ENCODE data around the gene RGS19. TPM values are rescaled to one million over a fixed set of nuclear protein-coding genes. Genes with fewer than 3 reads are reported as not detected.

Gene RGS19
- total and polyA plus RNA-seq, 8 donors: 3.2 to 11.9 (median 5.7) TPM

DNA sequence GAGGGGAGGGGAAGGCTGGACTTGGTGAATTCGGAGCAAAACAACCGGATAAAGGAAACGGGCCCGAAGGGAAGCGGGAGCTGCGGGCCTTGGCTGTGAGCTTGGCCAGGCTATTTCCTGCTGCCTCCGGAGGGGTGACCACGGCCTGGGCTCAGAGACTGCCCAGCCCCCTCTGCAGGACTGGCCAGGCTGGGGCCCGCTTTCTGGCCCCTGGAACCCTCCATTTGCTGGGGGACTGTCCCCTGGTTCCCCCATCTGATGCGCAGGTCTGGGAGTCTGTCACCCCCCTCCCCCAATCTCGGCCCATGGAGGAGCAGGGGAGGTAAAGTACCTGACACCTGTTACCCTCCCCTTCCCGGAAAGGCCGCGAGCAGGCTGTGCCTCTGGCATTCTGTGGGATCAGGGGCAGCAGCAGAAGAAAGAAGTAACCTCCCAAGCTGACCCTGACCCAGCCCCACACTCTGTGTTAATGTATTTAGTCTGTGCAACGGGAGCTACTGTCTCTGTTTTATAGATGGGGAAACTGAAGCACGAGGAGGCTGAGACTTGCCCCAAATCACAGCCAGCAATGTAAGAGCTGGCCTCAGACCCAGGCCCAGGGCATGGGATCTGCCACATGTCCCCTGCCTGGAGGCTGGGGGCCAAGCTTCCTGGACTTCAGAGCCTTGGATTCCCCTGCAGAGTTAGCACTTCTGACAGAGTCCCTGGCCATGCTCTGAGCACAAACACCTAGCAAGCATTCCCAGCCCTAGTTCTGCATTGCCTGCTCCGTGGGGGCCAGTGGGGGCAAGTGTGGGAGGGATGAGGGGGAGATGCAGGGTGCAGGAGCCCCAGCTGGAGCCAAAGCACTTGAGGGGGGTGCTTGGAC is 39.8 kb downstream of the RGS19 start:
- TF ChIP-seq, protein P1, sequence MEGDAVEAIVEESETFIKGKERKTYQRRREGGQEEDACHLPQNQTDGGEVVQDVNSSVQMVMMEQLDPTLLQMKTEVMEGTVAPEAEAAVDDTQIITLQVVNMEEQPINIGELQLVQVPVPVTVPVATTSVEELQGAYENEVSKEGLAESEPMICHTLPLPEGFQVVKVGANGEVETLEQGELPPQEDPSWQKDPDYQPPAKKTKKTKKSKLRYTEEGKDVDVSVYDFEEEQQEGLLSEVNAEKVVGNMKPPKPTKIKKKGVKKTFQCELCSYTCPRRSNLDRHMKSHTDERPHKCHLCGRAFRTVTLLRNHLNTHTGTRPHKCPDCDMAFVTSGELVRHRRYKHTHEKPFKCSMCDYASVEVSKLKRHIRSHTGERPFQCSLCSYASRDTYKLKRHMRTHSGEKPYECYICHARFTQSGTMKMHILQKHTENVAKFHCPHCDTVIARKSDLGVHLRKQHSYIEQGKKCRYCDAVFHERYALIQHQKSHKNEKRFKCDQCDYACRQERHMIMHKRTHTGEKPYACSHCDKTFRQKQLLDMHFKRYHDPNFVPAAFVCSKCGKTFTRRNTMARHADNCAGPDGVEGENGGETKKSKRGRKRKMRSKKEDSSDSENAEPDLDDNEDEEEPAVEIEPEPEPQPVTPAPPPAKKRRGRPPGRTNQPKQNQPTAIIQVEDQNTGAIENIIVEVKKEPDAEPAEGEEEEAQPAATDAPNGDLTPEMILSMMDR (IDR thresholded peaks at IDR 0.05): no peak
- FAIRE-seq (no peak), ATAC-seq (peak; percentile 33 to 50 (median 45)), DNase-seq (peak in 2 of 6 donors; percentile 54 to 67)
- Histone ChIP-seq H3K27ac (peak overlapping the region; percentile 48 to 70 (median 60)), H3K9me3 (no peaks in the 10 kb centered on the region), H3K36me3 (no peaks in the 10 kb centered on the region), H3K4me1 (peaks cover 0 to 5% (median 0%) of the 10 kb centered on the region in 3 donors), H3K4me3 (peak overlapping the region in 3 of 4 donors; percentile 38 to 65 (median 40)), H3K27me3 (no peaks in the 10 kb centered on the region)
- intact Hi-C loops (cut with DNase I): loop anchor here in 1 of 3 donors (10.0 kb wide), 1 partner anchor 85 kb away; no protein-coding TSS in a partner anchor
- 14 to 20% methylated on average over 16 to 17 of the region's 17 CpGs for WGBS, 2 donors

DNA sequence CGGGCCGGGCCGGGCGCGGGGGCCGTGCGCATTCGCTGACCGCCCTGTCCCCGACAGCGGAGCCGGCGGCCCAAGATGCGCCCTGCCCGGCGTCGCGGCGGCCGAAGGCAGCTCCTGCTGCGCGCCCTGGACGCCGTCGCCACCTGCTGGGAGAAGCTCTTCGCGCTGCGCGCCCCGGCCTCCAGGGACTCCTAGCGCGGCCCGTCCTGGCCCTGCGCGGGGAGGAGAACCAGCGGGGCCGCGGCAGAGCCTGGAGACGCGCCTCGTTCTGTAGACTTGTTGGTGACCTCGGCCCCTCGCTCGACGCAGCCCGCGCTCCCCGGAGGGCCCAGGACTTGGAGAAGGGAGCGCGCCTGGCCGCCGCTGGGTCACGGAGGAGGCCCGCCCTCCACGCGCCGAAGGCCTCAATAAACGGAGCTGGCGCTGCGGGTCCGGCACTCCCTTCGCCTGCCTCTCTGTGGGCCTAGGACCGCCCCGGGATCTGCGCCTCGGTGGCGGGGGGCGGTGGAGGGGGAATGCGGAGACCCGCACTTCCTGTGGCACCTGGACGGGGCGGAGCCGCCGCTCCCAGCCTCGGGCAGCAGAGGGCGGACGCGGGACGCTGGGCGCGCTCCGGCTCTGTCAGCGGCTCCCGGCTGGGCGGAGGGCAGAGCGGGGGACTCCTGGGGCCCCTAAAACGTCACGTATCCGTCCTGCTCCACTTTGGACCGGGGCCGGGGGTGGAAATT is 40.6 kb downstream of the RGS19 start:
- peak; percentile 90 to 94 (median 92) for ATAC-seq
- H3K27me3 ChIP-seq: no peaks in the 10 kb centered on the region
- no peaks in the 10 kb centered on the region for H3K36me3 ChIP-seq
- peaks cover 0 to 5% (median 0%) of the 10 kb centered on the region in 3 donors for H3K4me1 ChIP-seq
- DNase-seq: peak; percentile 68 to 93 (median 84)
- no peaks in the 10 kb centered on the region for H3K9me3 ChIP-seq
- TF ChIP-seq, protein P1 (IDR thresholded peaks at IDR 0.05): peak; percentile 42 to 62 (median 48)
- WGBS, 2 donors: 1% methylated on average over 67 to 91 of the region's 91 CpGs
- no peak for FAIRE-seq
- intact Hi-C loops (cut with DNase I): loop anchor here in 1 of 3 donors (10.0 kb wide), 1 partner anchor 86 kb away; no protein-coding TSS in a partner anchor
- peak overlapping the region; percentile 6 to 65 (median 39) for H3K4me3 ChIP-seq
- H3K27ac ChIP-seq: peak overlapping the region; percentile 48 to 70 (median 60)

DNA sequence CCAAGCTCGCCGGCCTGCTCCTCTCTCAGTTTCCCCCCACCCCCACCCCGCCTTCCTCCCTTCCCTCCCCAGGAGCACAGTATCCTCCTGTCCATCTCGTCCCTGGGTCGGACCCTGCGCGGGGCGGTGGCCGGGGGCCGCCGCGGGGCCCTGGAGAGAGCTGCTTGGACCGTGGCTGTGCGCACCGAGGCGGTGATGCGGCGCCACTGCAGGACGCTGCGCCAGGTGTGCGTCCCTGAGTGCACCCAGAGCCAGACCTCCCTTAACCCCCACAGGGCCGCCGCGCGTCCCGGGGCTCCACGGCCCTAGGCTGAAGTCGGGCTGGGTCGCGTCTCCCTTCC is 41.1 kb downstream of the RGS19 start:
- ATAC-seq (peak; percentile 17 to 56 (median 22)), DNase-seq (peak in 2 of 6 donors; percentile 47 to 84), FAIRE-seq (no peak)
- H3K9me3 ChIP-seq: no peaks in the 10 kb centered on the region
- peaks cover 0 to 2% (median 0%) of the 10 kb centered on the region in 3 donors for H3K36me3 ChIP-seq
- peak overlapping the region; percentile 6 to 65 (median 39) for H3K4me3 ChIP-seq
- peaks cover 0 to 5% (median 0%) of the 10 kb centered on the region in 3 donors for H3K4me1 ChIP-seq
- peak overlapping the region; percentile 48 to 70 (median 60) for H3K27ac ChIP-seq
- WGBS, 2 donors: 2 to 3% methylated on average over 17 to 30 of the region's 30 CpGs
- TF ChIP-seq, protein P1 (IDR thresholded peaks at IDR 0.05): no peak
- H3K27me3 ChIP-seq: no peaks in the 10 kb centered on the region
- intact Hi-C loops (cut with DNase I): loop anchor here in 1 of 3 donors (10.0 kb wide), 1 partner anchor 87 kb away; no protein-coding TSS in a partner anchor

DNA sequence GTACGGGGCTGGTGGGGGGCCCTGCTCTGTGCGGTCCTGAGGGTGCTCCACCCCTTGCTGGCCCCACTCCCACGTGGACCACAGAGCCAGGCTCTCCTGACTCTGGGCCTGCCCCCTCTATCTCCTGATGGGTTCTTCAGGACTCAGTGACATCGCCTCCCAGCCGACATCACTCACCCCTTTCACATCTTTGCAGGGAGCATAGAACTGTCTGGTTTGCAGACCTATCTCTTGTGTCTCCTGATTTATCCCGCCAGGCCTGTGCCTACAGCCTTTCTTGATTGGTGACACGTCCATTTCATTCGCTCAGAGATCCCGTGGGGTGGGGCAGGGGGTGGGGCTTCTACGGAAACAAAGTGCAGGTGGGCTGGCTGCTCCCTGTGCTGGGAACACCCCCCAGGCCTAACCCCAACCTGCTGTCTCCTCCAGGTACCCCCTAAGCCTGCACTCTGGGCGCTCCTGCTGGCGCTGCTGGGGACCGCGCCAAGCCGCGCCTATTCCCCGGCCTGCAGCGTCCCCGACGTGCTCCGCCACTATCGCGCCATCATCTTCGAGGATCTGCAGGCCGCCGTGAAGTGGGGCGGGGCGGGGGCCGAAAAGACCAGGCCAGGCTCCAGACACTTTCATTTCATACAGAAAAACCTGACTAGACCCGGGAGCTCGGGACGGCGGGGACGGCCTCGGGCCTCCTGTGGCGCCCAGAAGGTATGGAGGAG is 41.7 kb downstream of the RGS19 start:
- Histone ChIP-seq H3K27ac (no peak overlapping the region), H3K9me3 (no peaks in the 10 kb centered on the region), H3K4me1 (peaks cover 0 to 5% (median 0%) of the 10 kb centered on the region in 3 donors), H3K27me3 (no peaks in the 10 kb centered on the region), H3K36me3 (peaks cover 0 to 5% (median 0%) of the 10 kb centered on the region in 3 donors), H3K4me3 (peak overlapping the region in 1 of 4 donors; percentile 65)
- TF ChIP-seq, protein P1 (IDR thresholded peaks at IDR 0.05): no peak
- intact Hi-C loops (cut with DNase I): loop anchor here in 1 of 3 donors (10.0 kb wide), 1 partner anchor 87 kb away; no protein-coding TSS in a partner anchor
- no peak for FAIRE-seq
- ATAC-seq: no peak
- 11 to 15% methylated on average over 29 to 36 of the region's 36 CpGs for WGBS, 2 donors
- DNase-seq: peak in 2 of 6 donors; percentile 29 to 52
